HL-60/S4 treated with phorbol 12-myristate 13-acetate at 8.2 ng/mL for 4 days and 3 days (cell line): ENCODE data around the gene AGK.

Experiments
- in situ Hi-C: fragments of 300-500 bp; cut with MboI; formaldehyde crosslinking; loops from 2 replicates; pipeline ENCODE4 v1.15.0; 2022; ENCODE audit warnings: low sequenced_read_pairs

AGK gene

DNA sequence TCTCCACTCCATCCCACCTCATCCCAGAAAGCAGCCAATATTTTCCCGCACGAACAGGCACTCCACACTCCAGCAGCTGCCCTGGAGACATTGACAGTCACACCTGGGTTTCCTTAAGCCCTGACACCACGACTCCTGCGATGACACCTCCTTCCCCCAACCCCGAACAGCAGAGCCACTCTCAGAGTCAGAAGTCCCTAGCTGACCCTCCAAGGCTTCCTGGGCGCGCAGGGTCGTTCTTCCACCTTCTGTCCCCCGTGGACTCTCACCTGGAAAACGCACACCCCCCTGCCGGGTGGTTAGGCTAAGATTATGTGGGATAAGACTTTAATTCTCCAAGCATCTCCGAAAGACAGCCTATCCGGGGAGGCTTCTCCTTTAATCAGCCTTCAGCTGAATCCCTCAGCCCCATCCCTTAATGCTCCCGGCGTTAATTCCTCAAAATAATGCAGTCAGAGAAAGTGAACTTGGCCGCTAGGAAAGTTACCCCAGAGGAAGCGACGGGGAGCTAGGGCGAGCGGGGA is 149.7 kb downstream of the AGK start:
- in situ Hi-C loops: no loop called here

DNA sequence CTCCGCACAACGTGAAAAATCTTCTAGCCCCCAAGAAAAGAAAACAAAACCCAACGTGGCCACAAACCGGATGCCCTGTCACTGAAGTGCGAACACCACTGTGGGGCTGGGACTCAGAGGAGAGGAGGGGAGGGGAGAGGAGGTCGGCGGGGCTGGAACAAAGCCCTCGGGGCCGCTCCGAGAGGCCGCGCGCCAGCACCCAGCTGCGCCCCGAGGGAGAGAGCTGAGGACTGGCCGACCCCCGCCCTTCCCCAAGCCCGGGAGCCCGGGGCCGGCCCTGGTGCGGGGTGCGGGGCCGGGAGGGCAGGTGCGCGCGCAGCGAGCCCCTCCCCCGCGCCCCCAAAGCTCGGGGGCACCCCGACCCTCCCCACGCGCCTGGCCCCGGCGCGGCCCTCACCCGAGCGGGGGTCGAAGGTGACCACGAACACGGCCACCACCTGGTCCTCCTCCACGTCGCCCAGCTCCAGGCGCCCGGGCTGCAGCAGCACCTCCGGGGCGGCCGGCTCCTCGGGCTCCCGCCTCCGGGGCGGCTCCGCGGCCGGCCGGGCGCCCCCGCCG is 150.4 kb downstream of the AGK start:
- in situ Hi-C loops: no loop called here

DNA sequence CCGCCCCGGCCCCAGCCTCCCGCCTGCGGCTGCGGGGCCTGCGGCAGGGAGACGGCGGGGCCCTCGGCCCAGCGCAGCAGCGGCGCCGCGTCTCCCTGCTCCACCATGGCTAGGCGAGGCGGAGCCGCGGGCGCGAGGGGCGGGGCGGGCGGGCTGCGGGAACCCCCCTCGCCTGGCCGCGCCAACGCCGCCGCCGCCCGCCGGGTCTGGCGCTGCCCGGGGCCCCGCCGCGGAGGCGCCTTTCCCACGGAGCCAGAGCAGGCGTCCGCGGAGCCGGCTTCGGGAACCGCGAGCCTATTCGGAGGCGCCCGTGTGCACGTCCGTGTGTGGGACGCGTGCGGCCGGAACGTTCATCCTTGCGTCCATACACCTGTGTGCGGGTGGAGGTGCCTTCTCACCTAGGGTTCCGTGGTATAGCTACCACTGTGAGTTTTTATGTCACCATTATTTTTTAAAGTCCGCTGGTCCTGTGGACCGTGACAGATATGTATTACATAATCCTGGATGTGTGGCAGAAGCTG is 150.9 kb downstream of the AGK start, which contains the start of gene DENND11:
Gene DENND11, minus strand, starts transcription at position 120 of the 521 bp plus-strand sequence. Its CDS starts 13 bp downstream, at position 107.
- in situ Hi-C loops: no loop called here

DNA sequence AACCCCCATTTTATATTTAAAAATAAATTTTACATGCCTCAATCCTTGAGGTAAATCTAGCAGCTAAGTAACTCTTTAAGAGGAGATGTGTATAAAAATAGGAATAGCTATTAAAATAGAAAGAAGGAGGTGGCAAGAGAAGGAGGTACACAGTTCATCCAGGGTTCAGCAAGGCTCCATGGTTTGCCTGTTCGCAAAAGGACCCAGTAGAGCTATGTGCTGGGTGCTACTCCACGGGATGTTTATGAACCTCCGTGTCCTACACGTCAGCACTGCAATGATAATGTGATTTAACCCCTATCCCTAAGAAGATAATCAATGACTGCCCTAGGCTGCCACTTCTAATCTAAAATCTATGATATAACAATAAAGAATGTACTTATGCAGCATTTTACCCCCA is 151.7 kb downstream of the AGK start:
- in situ Hi-C loops: no loop called here

DNA sequence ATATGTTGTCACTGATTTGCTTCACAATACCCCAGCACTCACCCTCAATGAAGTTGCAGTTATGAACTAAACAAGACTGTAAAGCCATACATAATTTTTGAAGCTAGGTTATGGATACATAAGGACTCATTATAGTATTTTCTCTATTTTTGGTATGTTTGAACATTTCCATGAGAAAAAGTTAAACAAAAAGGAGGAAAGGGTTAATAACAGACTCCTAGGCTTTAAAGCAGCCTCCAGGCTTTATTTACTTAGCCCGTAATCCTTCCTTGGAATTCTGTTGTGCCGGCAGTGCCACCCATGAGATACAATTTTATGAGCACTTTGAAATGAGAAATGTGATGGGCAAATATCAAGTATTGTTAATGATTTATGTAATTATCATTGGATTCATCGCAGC is 152.9 kb downstream of the AGK start:
- in situ Hi-C loops: no loop called here

DNA sequence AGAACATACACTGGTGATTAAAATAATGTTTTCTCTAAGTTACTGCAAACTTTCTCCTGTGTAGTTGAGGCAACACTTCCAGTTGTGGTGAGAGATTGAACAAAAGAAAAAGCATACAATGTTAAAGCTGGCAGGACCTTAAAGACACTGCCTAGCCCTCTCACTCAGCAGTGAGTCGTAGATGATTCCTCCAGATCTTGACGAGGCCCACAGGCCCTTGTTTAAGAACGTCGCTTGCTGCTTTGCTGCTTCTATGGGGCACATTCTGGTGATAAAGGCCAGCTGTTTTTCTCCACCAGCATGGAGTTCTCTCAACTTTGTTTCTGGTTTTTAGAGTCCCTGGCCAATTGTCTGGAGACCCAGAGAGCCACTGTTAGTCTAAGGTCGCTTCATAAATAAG is 153.5 kb downstream of the AGK start:
- in situ Hi-C loops: no loop called here
